GM23338 (cell line): ENCODE data around the gene ERC1. TPM values are rescaled to one million over a fixed set of nuclear protein-coding genes. Genes with fewer than 3 reads are reported as not detected.

ENCODE experiments used
- ATAC-seq: fragments of 200-7000 bp; cut with Tn5 transposase; 3 replicates; pipeline ENCODE4 v1.9.1; 2020
- DNase-seq: peaks from one replicate; pipeline ENCODE4 v3.0.0-alpha.2; 2015; ENCODE audit warnings: low spot score
- H2AFZ ChIP-seq: fragments of 200-600 bp; sonication (generic); 2 replicates; pipeline ENCODE4 v1.8.0; 2016; ENCODE audit warnings: antibody characterized with exemption, mild to moderate bottlenecking, moderate library complexity
- H3F3A ChIP-seq: fragments of 200-600 bp; sonication (generic); replicated peaks from 2 replicates; pipeline ENCODE4 v1.8.0; 2017; ENCODE audit warnings: antibody characterized with exemption, mixed run types, low read depth
- H3K27ac ChIP-seq: fragments of 200-600 bp; sonication (generic); 2 replicates; pipeline ENCODE4 v1.6.1; 2016; ENCODE audit warnings: low read depth
- H3K27me3 ChIP-seq: fragments of 200-600 bp; sonication (generic); 2 replicates; pipeline ENCODE4 v1.8.0; 2016; ENCODE audit warnings: mild to moderate bottlenecking, mixed run types, moderate library complexity; ENCODE audit not compliant: insufficient read depth
- H3K36me3 ChIP-seq: fragments of 200-600 bp; sonication (generic); 2 replicates; pipeline ENCODE4 v1.8.0; 2016; ENCODE audit warnings: mild to moderate bottlenecking; ENCODE audit not compliant: insufficient read depth
- H3K4me1 ChIP-seq: fragments of 200-600 bp; sonication (generic); 2 replicates; pipeline ENCODE4 v1.8.0; 2016; ENCODE audit warnings: mild to moderate bottlenecking, moderate library complexity; ENCODE audit not compliant: insufficient read depth
- H3K4me2 ChIP-seq: fragments of 200-600 bp; sonication (generic); 2 replicates; pipeline ENCODE4 v1.7.1; 2017; ENCODE audit warnings: mixed run types
- H3K4me3 ChIP-seq: fragments of 200-600 bp; sonication (generic); 2 replicates; pipeline ENCODE4 v1.6.1; 2016; ENCODE audit warnings: mixed run types
- H3K79me2 ChIP-seq: fragments of 200-600 bp; sonication (generic); replicated peaks from 2 replicates; pipeline ENCODE4 v1.8.0; 2017; ENCODE audit warnings: mild to moderate bottlenecking; ENCODE audit not compliant: insufficient read depth
- H3K9me2 ChIP-seq: fragments of 200-600 bp; sonication (generic); 2 replicates; pipeline ENCODE4 v1.8.0; 2017; ENCODE audit not compliant: insufficient read depth
- H4K20me1 ChIP-seq: fragments of 200-600 bp; sonication (generic); replicated peaks from 2 replicates; pipeline ENCODE4 v1.8.0; 2017; ENCODE audit warnings: mild to moderate bottlenecking; ENCODE audit not compliant: insufficient read depth
- H3K27ac Mint-ChIP-seq: 2 replicates; pipeline ENCODE4 v1.8.0; 2020; ENCODE audit warnings: inconsistent platforms, mild to moderate bottlenecking, moderate library complexity, mixed read lengths
- H3K27me3 Mint-ChIP-seq: 3 replicates; pipeline ENCODE4 v1.8.0; 2022; ENCODE audit warnings: low read depth, mild to moderate bottlenecking, moderate library complexity, mixed read lengths, inconsistent platforms; ENCODE audit not compliant: insufficient read depth, poor library complexity
- H3K36me3 Mint-ChIP-seq: 3 replicates; pipeline ENCODE4 v1.8.0; 2021; ENCODE audit warnings: low read depth, mild to moderate bottlenecking, inconsistent platforms, moderate library complexity, mixed read lengths
- H3K4me1 Mint-ChIP-seq: 3 replicates; pipeline ENCODE4 v1.8.0; 2020; ENCODE audit warnings: mild to moderate bottlenecking, inconsistent platforms, mixed read lengths
- H3K4me3 Mint-ChIP-seq: 3 replicates; pipeline ENCODE4 v1.8.0; 2021; ENCODE audit warnings: moderate library complexity, mild to moderate bottlenecking, inconsistent platforms, mixed read lengths
- H3K9me3 Mint-ChIP-seq: 3 replicates; pipeline ENCODE4 v1.8.0; 2020; ENCODE audit warnings: moderate library complexity, mild to moderate bottlenecking, inconsistent platforms, mixed read lengths
- CREB1 ChIP-seq: fragments of 250-450 bp; sonication (Bioruptor Pico); IDR thresholded peaks from 2 replicates; pipeline ENCODE4 v1.5.0; 2020; ENCODE audit warnings: low read depth, mild to moderate bottlenecking, moderate library complexity
- CTCF ChIP-seq, 2 experiments: fragments of 200-600 bp in 1 of 2; sonication (generic) in 1 of 2; conservative IDR thresholded peaks; 2 replicates each; pipeline versions ENCODE4 v1.5.1 to v1.6.1; 2016 to 2017; ENCODE audit warnings: antibody characterized with exemption in 2 of 2, low read depth in 2 of 2, mild to moderate bottlenecking in 2 of 2, moderate library complexity in 1 of 2
- EZH2 ChIP-seq: fragments of 200-600 bp; sonication (generic); IDR thresholded peaks from one replicate; pipeline ENCODE4 v1.8.0; 2017; ENCODE audit warnings: antibody characterized with exemption, mild to moderate bottlenecking, low read depth; ENCODE audit not compliant: unreplicated experiment
- EZH2phosphoT487 ChIP-seq: fragments of 200-600 bp; sonication (generic); IDR thresholded peaks from one replicate; pipeline ENCODE4 v1.8.1; 2018; ENCODE audit warnings: antibody characterized with exemption; ENCODE audit not compliant: unreplicated experiment
- JUNB ChIP-seq: IDR thresholded peaks from one replicate; pipeline ENCODE4 v1.6.1; 2016; ENCODE audit warnings: antibody characterized with exemption; ENCODE audit not compliant: unreplicated experiment
- NANOG ChIP-seq: IDR thresholded peaks from 2 replicates; pipeline ENCODE4 v1.6.1; 2016; ENCODE audit warnings: antibody characterized with exemption, borderline replicate concordance
- POLR2AphosphoS5 ChIP-seq: IDR thresholded peaks from 2 replicates; pipeline ENCODE4 v1.6.1; 2016; ENCODE audit warnings: antibody characterized with exemption, low read depth
- STAT1 ChIP-seq: IDR thresholded peaks from one replicate; pipeline ENCODE4 v1.6.1; 2016; ENCODE audit warnings: antibody characterized with exemption; ENCODE audit not compliant: unreplicated experiment
- ZNF114 ChIP-seq: fragments of 250-450 bp; sonication (Bioruptor Pico); IDR thresholded peaks from 2 replicates; pipeline ENCODE4 v1.5.0; 2020; ENCODE audit warnings: mild to moderate bottlenecking, moderate library complexity
- ZNF331 ChIP-seq: fragments of 250-450 bp; sonication (Bioruptor Pico); IDR thresholded peaks from 2 replicates; pipeline ENCODE4 v1.5.0; 2020; ENCODE audit warnings: low read depth, mild to moderate bottlenecking, moderate library complexity
- polyA plus RNA-seq: library from polyadenylated mRNA; unstranded; fragments of >200 nt; fragmentation: Nextera tagmentation; extraction: Ambion mirVana; gene quantifications from 2 replicates; pipeline ENCODE4 v1.2.1, GENCODE V29; 2016
- total RNA-seq: library from RNA; depleted of rRNA; stranded (reverse); fragments of >200 nt; shearing (Covaris generic); gene quantifications from 2 replicates; pipeline ENCODE4 v1.2.3, GENCODE V29; 2014
- TF ChIP-seq, protein P1 (sequence below): IDR thresholded peaks from 2 replicates; pipeline ENCODE4 v1.6.1; 2016; ENCODE audit warnings: antibody characterized with exemption
- TF ChIP-seq, protein P2 (sequence below): IDR thresholded peaks from one replicate; pipeline ENCODE4 v1.6.1; 2018; ENCODE audit warnings: antibody characterized with exemption; ENCODE audit not compliant: unreplicated experiment

ERC1 gene
- total and polyA plus RNA-seq, 2 experiments from 2014 or later: 28.1 to 35.3 TPM

GRCh38 chr12:1199700-1200099, 208.7 kb downstream of the ERC1 start (continued):
- TF ChIP-seq, protein P1, sequence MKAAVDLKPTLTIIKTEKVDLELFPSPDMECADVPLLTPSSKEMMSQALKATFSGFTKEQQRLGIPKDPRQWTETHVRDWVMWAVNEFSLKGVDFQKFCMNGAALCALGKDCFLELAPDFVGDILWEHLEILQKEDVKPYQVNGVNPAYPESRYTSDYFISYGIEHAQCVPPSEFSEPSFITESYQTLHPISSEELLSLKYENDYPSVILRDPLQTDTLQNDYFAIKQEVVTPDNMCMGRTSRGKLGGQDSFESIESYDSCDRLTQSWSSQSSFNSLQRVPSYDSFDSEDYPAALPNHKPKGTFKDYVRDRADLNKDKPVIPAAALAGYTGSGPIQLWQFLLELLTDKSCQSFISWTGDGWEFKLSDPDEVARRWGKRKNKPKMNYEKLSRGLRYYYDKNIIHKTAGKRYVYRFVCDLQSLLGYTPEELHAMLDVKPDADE: no peak
- TF ChIP-seq CTCF (conservative IDR thresholded peaks at IDR 0.05; ENCODE audit: low read depth in 2 of 2): no peak
- no peak for TF ChIP-seq POLR2AphosphoS5
- no peak for TF ChIP-seq CREB1
- TF ChIP-seq, protein P2, sequence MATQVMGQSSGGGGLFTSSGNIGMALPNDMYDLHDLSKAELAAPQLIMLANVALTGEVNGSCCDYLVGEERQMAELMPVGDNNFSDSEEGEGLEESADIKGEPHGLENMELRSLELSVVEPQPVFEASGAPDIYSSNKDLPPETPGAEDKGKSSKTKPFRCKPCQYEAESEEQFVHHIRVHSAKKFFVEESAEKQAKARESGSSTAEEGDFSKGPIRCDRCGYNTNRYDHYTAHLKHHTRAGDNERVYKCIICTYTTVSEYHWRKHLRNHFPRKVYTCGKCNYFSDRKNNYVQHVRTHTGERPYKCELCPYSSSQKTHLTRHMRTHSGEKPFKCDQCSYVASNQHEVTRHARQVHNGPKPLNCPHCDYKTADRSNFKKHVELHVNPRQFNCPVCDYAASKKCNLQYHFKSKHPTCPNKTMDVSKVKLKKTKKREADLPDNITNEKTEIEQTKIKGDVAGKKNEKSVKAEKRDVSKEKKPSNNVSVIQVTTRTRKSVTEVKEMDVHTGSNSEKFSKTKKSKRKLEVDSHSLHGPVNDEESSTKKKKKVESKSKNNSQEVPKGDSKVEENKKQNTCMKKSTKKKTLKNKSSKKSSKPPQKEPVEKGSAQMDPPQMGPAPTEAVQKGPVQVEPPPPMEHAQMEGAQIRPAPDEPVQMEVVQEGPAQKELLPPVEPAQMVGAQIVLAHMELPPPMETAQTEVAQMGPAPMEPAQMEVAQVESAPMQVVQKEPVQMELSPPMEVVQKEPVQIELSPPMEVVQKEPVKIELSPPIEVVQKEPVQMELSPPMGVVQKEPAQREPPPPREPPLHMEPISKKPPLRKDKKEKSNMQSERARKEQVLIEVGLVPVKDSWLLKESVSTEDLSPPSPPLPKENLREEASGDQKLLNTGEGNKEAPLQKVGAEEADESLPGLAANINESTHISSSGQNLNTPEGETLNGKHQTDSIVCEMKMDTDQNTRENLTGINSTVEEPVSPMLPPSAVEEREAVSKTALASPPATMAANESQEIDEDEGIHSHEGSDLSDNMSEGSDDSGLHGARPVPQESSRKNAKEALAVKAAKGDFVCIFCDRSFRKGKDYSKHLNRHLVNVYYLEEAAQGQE: no peak
- TF ChIP-seq EZH2phosphoT487: no peak
- TF ChIP-seq EZH2: no peak

DNA sequence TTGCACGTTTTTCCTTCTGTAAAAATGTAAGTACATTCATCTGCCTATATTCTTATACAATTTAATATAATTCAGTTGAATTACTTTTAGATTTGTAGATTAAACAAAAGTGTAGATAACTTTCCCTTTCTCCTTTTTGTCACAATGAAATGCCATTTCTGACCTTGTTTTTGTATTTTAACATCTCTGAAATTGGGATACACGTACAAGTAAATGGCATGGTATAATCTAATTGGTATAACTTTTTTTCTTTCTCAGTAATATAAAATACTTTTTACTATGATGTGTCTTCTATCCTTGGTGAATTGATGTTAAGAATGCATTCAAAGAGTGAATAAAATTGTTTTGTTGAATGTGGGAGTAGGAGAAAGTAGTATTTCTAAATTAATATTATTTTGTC, 210.0 kb downstream of the ERC1 start:
- Histone ChIP-seq H3K79me2 (no peaks in the 10 kb centered on the region), H3K9me2 (0 out of 2 replicates have a peak, but pooled peaks cover 4% of the 10 kb centered on the region), H2AFZ (no peak overlapping the region), H3K4me2 (no peak overlapping the region), H3F3A (no peaks in the 10 kb centered on the region), H3K27ac (no peak overlapping the region), H3K4me1 (peaks cover 25% of the 10 kb centered on the region), H3K4me3 (no peak overlapping the region), H3K36me3 (no peaks in the 10 kb centered on the region), H4K20me1 (no peaks in the 10 kb centered on the region), H3K27me3 (no peaks in the 10 kb centered on the region)
- Mint-ChIP-seq H3K4me3 (no peak overlapping the region), H3K27ac (no peak overlapping the region), H3K9me3 (peaks cover 17% of the 10 kb centered on the region), H3K36me3 (peaks cover 34% of the 10 kb centered on the region), H3K4me1 (peaks cover 15% of the 10 kb centered on the region), H3K27me3 (no peaks in the 10 kb centered on the region)
- ATAC-seq (no peak), DNase-seq (no peak)
- TF ChIP-seq STAT1 (no peak), CTCF (conservative IDR thresholded peaks at IDR 0.05; ENCODE audit: low read depth in 2 of 2) (no peak), EZH2 (no peak), CREB1 (no peak), ZNF331 (CRISPR knock-in tag) (no peak), JUNB (no peak), ZNF114 (CRISPR knock-in tag) (no peak), NANOG (no peak), EZH2phosphoT487 (no peak)
- TF ChIP-seq, protein P1: no peak
- TF ChIP-seq, protein P2: no peak
